NCI-H1694 (cell line): ENCODE data around the gene HNRNPH3.
A peak's percentile ranks its signal among the peaks of the same experiment; 100 is the strongest.
"Not testable (repeated sequence)": the region's sequence is repeated elsewhere in the genome, so short reads cannot be mapped to it uniquely, and the experiment has no call there.

Source experiments
- DNase-seq: peaks from one replicate; lab custom pipeline; 2025; lab: John Stamatoyannopoulos, UW

The HNRNPH3 gene, protein sequence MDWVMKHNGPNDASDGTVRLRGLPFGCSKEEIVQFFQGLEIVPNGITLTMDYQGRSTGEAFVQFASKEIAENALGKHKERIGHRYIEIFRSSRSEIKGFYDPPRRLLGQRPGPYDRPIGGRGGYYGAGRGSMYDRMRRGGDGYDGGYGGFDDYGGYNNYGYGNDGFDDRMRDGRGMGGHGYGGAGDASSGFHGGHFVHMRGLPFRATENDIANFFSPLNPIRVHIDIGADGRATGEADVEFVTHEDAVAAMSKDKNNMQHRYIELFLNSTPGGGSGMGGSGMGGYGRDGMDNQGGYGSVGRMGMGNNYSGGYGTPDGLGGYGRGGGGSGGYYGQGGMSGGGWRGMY

GRCh38 chr10:68331455-68332258, at the start of gene HNRNPH3:
Gene HNRNPH3, plus strand, starts transcription at chr10:68332064. Its CDS starts 5,158 bp downstream, at chr10:68337222.
- DNase-seq: peak; percentile 93

GRCh38 chr10:68284062-68285001, 47.5 kb upstream of the HNRNPH3 start:
- no peak for DNase-seq

DNA sequence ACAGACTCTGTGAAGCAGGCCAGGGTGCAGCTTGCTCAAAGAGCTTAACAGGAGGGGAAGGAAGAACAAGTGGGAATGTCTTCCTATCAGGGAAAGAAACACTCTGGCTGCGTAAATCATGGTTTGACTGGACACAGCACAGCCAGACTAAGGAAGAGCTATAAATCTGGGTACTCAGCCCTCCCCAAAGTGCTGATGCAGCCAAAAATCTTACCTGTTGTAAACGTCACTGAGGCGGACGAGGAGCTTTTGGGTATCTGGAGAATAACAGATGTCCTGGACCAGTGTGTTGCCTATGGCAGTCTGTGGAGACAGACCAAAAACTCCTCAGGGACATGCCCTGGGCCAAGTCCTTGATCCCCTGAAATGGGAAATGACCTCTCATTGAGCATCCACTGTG, 43.1 kb upstream of the HNRNPH3 start:
- DNase-seq: no peak

GRCh38 chr10:68290736-68291135, 41.1 kb upstream of the HNRNPH3 start:
- no peak for DNase-seq

DNA sequence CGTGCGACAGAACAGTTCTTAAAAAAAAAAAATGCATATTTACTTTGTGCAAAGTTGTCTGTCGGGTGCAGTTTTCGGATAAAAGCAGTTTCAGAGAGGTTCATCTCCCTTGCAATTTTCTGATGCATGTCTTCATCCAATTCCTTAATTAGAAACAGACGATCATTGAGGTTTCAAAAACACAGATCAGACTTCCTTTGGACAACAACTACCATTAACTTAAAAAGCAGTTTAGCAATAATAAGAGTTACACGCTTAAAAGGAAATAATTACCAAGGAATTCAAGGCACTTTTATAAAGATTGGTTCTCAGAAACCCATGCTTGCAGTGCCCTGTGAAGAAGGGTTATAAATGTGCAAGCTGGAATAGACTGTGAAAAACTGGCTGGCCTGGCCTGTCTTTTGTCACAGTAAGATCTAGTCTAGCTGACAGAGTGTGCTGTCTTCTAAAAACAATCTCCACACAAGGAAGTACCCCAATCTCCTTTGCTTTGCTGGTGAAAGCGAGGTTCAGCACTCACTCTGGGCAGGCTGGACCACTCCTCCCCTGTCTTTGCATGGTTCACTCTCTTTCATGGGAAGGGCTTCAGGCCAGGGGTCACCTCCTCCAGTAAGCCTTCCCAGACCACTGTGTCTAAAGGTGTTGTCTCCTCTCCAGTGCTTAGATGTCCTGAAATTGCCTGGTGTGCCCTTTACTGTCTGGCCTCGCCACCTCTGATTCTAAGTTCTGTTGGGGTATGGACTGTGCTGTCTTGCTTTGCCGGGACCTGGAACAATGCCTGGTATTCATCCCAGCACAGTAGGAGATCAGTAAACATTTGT, 34.8 kb upstream of the HNRNPH3 start:
- no peak for DNase-seq

DNA sequence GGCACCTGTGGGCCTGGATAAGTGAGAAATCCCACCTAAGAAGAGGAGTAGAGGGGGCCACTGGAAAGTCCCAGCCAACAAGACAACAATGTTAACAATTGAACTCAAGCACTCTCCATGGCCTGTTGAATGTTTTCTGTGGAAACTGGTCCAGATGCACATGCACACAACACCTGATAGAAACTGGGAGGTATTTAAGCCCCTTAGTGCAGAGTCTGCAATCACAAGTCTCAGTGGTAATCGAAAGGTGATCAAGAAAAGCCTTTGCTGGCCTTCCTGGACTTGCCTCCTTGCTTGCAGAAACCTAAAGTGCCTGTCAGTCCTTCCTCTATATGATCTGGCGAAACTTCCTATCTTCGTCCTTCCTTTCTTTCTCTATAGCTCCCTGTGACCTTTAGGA, 30.6 kb upstream of the HNRNPH3 start:
- no peak for DNase-seq

DNA sequence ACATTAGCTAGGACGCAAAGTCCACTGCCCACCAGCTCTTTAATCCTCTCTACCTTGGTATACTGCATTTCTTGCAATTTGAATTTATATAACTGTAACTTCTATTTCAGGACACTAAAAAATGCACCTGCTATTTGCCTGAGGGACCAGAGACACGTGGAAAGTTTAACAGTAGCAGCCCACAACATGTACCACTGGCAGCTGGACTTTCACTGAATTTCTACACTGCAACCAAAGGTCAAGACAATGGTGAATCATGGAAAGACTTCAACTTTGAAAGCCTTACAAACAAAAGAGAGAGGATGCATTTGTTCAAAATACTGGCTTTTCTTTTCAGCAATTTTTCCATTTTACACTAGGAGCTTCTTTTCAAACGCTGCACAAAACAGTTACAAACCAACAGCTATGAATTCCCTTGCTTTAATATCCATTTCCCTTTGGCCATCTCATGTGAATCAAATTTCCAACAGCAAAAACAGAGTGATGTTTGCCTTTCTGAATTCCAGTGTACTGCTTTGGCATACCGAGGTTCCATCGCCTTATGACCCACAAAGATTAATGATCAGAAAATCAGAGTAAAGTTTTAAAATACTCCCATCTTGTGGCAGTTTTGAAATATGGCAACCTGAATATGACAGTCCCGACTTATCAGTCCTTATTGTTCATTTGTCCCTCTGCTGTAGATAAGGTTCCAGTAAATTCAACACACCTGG, 29.9 kb upstream of the HNRNPH3 start:
- DNase-seq: peak; percentile 61

- DNase-seq: no peak
Observed at GRCh38 chr10:68302503-68302823, 29.4 kb upstream of the HNRNPH3 start.

GRCh38 chr10:68302871-68303270, 29.0 kb upstream of the HNRNPH3 start:
- no peak for DNase-seq

GRCh38 chr10:68303849-68304412, 27.9 kb upstream of the HNRNPH3 start:
- DNase-seq: no peak

GRCh38 chr10:68305854-68306253, 26.0 kb upstream of the HNRNPH3 start:
- no peak for DNase-seq

DNA sequence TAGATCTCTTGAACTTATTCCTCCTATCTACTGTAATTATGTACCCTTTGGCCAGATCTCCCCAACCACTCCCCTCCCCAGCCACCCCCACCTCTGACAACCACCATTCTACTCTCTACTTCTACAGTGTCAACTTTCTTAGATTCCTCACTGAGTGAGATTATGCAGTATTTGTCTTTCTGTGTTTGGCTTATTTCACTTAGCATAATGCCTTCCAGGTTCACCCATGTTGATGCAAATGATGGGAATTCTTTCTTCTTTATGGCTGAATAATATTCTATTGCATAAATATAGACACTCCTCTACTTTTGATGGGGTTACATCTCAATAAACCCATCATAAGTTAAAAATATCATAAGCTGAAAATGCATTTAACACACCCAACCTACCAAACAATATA, 21.3 kb upstream of the HNRNPH3 start:
- no peak for DNase-seq

DNA sequence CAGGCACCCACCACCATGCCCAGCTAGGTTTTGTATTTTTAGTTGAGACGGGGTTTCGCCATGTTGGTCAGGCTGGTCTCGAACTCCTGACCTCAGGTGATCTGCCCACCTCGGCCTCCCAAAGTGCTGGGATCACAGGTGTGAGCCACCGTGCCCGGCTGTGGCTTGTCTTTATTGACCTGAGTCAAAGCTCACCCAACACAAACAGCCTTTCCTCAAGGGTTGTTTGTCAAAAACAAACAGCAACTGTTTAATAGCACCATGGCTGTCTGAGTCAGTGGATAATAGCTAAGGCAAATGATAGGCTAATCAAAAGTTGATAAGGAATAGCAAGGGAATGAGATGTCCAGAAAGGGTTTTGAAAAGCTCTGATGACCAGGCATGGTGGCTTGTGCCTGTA, 16.9 kb upstream of the HNRNPH3 start:
- not testable (repeated sequence) for DNase-seq

DNA sequence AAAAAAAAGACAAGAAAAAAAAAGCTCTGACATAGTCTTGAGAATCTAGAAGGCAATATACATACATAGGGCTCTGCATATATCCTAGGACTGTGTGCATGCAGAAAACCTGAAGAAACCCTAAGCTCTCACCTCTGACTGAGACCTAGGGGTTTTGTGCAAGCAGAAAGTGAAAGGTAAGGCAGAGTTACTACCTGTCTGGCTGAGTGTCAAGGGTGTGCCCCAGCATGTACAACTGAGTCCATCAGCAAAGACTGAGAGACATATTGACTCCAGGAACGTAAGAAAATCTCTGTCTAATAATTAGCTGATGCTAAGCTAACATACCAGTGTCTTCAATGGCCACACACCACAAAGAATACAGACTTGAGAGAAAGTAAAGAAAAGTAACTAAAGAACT, 16.3 kb upstream of the HNRNPH3 start:
- no peak for DNase-seq

- no peak for DNase-seq
Observed at GRCh38 chr10:68318331-68319059, 13.4 kb upstream of the HNRNPH3 start.

GRCh38 chr10:68324396-68324795, 7.5 kb upstream of the HNRNPH3 start:
- not testable (repeated sequence) for DNase-seq

GRCh38 chr10:68327889-68328786, 3.7 kb upstream of the HNRNPH3 start:
- peak; percentile 13 for DNase-seq

GRCh38 chr10:68329506-68329861, 2.4 kb upstream of the HNRNPH3 start:
- no peak for DNase-seq
